GM18508 (cell line): Measurements from ENCODE around the gene ATXN3L.

Experiments
- ATAC-seq: cut with Tn5 transposase; IDR thresholded peaks from one replicate; pipeline ENCODE4 v1.9.1; 2021; ENCODE audit warnings: moderate number of reproducible peaks; ENCODE audit not compliant: insufficient read depth, unreplicated experiment

Gene ATXN3L

GRCh38 chrX:13319953-13320352, at the start of gene ATXN3L:
ATXN3L (minus strand) TSS chrX:13320053; CDS start chrX:13319934, 119 bp downstream.
- no peak for ATAC-seq

- no peak for ATAC-seq
These were observed 49.6 kb upstream of the ATXN3L start for GRCh38 chrX:13369256-13370030.

GRCh38 chrX:13367950-13368349, 48.1 kb upstream of the ATXN3L start:
- ATAC-seq, result no peak

- no peak for ATAC-seq
These were observed 46.8 kb upstream of the ATXN3L start for GRCh38 chrX:13366698-13367097.

GRCh38 chrX:13365161-13365560, 45.3 kb upstream of the ATXN3L start:
- ATAC-seq, result no peak

- no peak for ATAC-seq
These were observed 44.5 kb upstream of the ATXN3L start for GRCh38 chrX:13364230-13364857.

- no peak for ATAC-seq
These were observed 40.3 kb upstream of the ATXN3L start for GRCh38 chrX:13360146-13360545.

- ATAC-seq, result no peak
These were observed 38.1 kb upstream of the ATXN3L start for GRCh38 chrX:13357925-13358324.

- no peak for ATAC-seq
These were observed 26.8 kb upstream of the ATXN3L start for GRCh38 chrX:13346646-13347045.

GRCh38 chrX:13345438-13345837, 25.6 kb upstream of the ATXN3L start:
- no peak for ATAC-seq

GRCh38 chrX:13345037-13345436, 25.2 kb upstream of the ATXN3L start:
- ATAC-seq, result no peak

- ATAC-seq, result no peak
These were observed 21.7 kb upstream of the ATXN3L start for GRCh38 chrX:13341491-13342101.

- ATAC-seq, result no peak
These were observed 20.4 kb upstream of the ATXN3L start for GRCh38 chrX:13340182-13340791.

GRCh38 chrX:13339607-13340006, 19.8 kb upstream of the ATXN3L start:
- no peak for ATAC-seq

GRCh38 chrX:13338996-13339515, 19.2 kb upstream of the ATXN3L start:
- ATAC-seq, result no peak

GRCh38 chrX:13334491-13334890, 14.6 kb upstream of the ATXN3L start:
- ATAC-seq, result no peak

GRCh38 chrX:13330446-13330845, 10.6 kb upstream of the ATXN3L start:
- ATAC-seq, result no peak

- no peak for ATAC-seq
These were observed 7.8 kb upstream of the ATXN3L start for GRCh38 chrX:13327666-13328065.

GRCh38 chrX:13323241-13323640, 3.4 kb upstream of the ATXN3L start:
- no peak for ATAC-seq

- ATAC-seq, result no peak
These were observed 2.5 kb downstream of the ATXN3L start for GRCh38 chrX:13317366-13317765.

- ATAC-seq, result no peak
These were observed 8.3 kb downstream of the ATXN3L start for GRCh38 chrX:13311560-13311959.
